ENCODE measurements around the gene FBXL16.

- TF ChIP-seq CTCF (IDR thresholded peaks at IDR 0.05) = no peak
- TF ChIP-seq EZH2phosphoT487 (IDR thresholded peaks at IDR 0.05) = no peak
Observed at GRCh38 chr16:686459-687260, 18.9 kb downstream of the FBXL16 start.
